HEK293 (cell line): ENCODE data around the gene RPP25L.

Experiments used
- CTCF ChIA-PET: fragments of 350-600 bp; formaldehyde crosslinking; extraction: SDS; loops from one replicate; lab custom pipeline; 2021; ENCODE audit warnings: antibody characterized with exemption; lab: Yijun Ruan, JAX
- POLR2A ChIA-PET: fragments of 300-600 bp; formaldehyde crosslinking; extraction: SDS; loops from one replicate; lab custom pipeline; 2020; ENCODE audit warnings: antibody characterized with exemption, inconsistent platforms; lab: Yijun Ruan, JAX
- H3K27ac ChIP-seq: fragments of 200-500 bp; sonication (Bioruptor generic); 2 replicates; pipeline ENCODE4 v1.5.1; 2014; ENCODE audit warnings: low read depth, low read length, control low read depth, inconsistent platforms; ENCODE audit errors: extremely low read depth
- H3K36me3 ChIP-seq, 2 experiments: fragments of 200-500 bp in 1 of 2; sonication (Bioruptor generic) in 1 of 2; 1 replicate in 1 of 2; 2 replicates in 1 of 2; pipeline ENCODE4 v1.5.1; 2014 to 2017; ENCODE audit warnings: inconsistent platforms in 2 of 2, low read length in 2 of 2; ENCODE audit not compliant: control insufficient read depth in 2 of 2, insufficient read depth in 1 of 2
- H3K4me1 ChIP-seq: fragments of 200-500 bp; sonication (Bioruptor generic); 2 replicates; pipeline ENCODE4 v1.5.1; 2014; ENCODE audit warnings: mild to moderate bottlenecking, low read length, inconsistent platforms; ENCODE audit not compliant: control insufficient read depth, insufficient read depth
- H3K4me3 ChIP-seq: 2 replicates; pipeline ENCODE4 v1.5.1; 2011; ENCODE audit warnings: low read depth, mild to moderate bottlenecking, control low read depth, low read length, moderate library complexity
- H3K9me3 ChIP-seq: fragments of 200-500 bp; sonication (Bioruptor generic); 2 replicates; pipeline ENCODE4 v1.5.1; 2014; ENCODE audit warnings: low read depth, low read length, inconsistent platforms; ENCODE audit not compliant: control insufficient read depth, insufficient read depth
- AEBP2 ChIP-seq: fragments of 450-650 bp; formaldehyde crosslinking; IDR thresholded peaks from 2 replicates; pipeline ENCODE4 v1.5.1; 2016; ENCODE audit warnings: missing biosample characterization, missing genetic modification characterization, borderline replicate concordance
- BCL6B ChIP-seq: fragments of 450-650 bp; formaldehyde crosslinking; IDR thresholded peaks from 2 replicates; pipeline ENCODE4 v1.5.1; 2017; ENCODE audit warnings: missing biosample characterization, missing genetic modification characterization
- CTCF ChIP-seq: fragments of 450-650 bp; formaldehyde crosslinking; IDR thresholded peaks from 2 replicates; pipeline ENCODE4 v1.5.1; 2016; ENCODE audit warnings: missing biosample characterization, missing genetic modification characterization
- KLF16 ChIP-seq: fragments of 450-650 bp; formaldehyde crosslinking; IDR thresholded peaks from 2 replicates; pipeline ENCODE4 v1.5.1; 2017; ENCODE audit warnings: missing biosample characterization, missing genetic modification characterization
- MEIS1 ChIP-seq: sonication (generic); formaldehyde crosslinking; IDR thresholded peaks from 2 replicates; pipeline ENCODE4 v1.8.1; 2022; ENCODE audit warnings: missing genetic modification reagents, mild to moderate bottlenecking, borderline replicate concordance
- RBAK ChIP-seq: fragments of 450-650 bp; formaldehyde crosslinking; IDR thresholded peaks from 2 replicates; pipeline ENCODE4 v1.5.1; 2016; ENCODE audit warnings: missing biosample characterization, missing genetic modification characterization
- SP2 ChIP-seq: fragments of 450-650 bp; formaldehyde crosslinking; IDR thresholded peaks from 2 replicates; pipeline ENCODE4 v1.5.1; 2016; ENCODE audit warnings: missing biosample characterization, missing genetic modification characterization
- ZFHX2 ChIP-seq: fragments of 450-650 bp; formaldehyde crosslinking; conservative IDR thresholded peaks from 2 replicates; pipeline ENCODE4 v1.5.1; 2016; ENCODE audit warnings: missing biosample characterization, missing genetic modification characterization
- ZFP37 ChIP-seq: fragments of 450-650 bp; formaldehyde crosslinking; IDR thresholded peaks from 2 replicates; pipeline ENCODE4 v1.5.1; 2016; ENCODE audit warnings: missing biosample characterization, missing genetic modification characterization
- ZNF10 ChIP-seq: fragments of 450-650 bp; formaldehyde crosslinking; IDR thresholded peaks from 2 replicates; pipeline ENCODE4 v1.5.1; 2017; ENCODE audit warnings: missing biosample characterization, missing genetic modification characterization
- ZNF121 ChIP-seq: fragments of 450-650 bp; formaldehyde crosslinking; IDR thresholded peaks from 2 replicates; pipeline ENCODE4 v1.5.1; 2016; ENCODE audit warnings: missing biosample characterization, missing genetic modification characterization
- ZNF133 ChIP-seq: fragments of 450-650 bp; formaldehyde crosslinking; IDR thresholded peaks from 2 replicates; pipeline ENCODE4 v1.5.1; 2016; ENCODE audit warnings: missing biosample characterization, missing genetic modification characterization
- ZNF184 ChIP-seq: fragments of 450-650 bp; IDR thresholded peaks from 2 replicates; pipeline ENCODE4 v1.5.1; 2018; ENCODE audit warnings: missing biosample characterization, mild to moderate bottlenecking, missing genetic modification characterization
- ZNF274 ChIP-seq, 2 experiments: fragments of 200-500 bp in 1 of 2; fragments of 450-650 bp in 1 of 2; sonication (Bioruptor generic) in 1 of 2; formaldehyde crosslinking in 1 of 2; IDR thresholded peaks; 2 replicates each; pipeline versions ENCODE4 v1.5.1 to v1.6.1; 2014 to 2016; ENCODE audit warnings: borderline replicate concordance in 1 of 2, inconsistent platforms in 1 of 2, low read length in 1 of 2, missing biosample characterization in 1 of 2, missing genetic modification characterization in 1 of 2
- ZNF362 ChIP-seq: fragments of 450-650 bp; formaldehyde crosslinking; IDR thresholded peaks from 2 replicates; pipeline ENCODE4 v1.5.1; 2016; ENCODE audit warnings: missing biosample characterization, missing genetic modification characterization
- ZNF366 ChIP-seq: fragments of 450-650 bp; formaldehyde crosslinking; conservative IDR thresholded peaks from 2 replicates; pipeline ENCODE4 v1.5.1; 2016; ENCODE audit warnings: missing biosample characterization, missing genetic modification characterization
- ZNF391 ChIP-seq: fragments of 450-650 bp; formaldehyde crosslinking; IDR thresholded peaks from 2 replicates; pipeline ENCODE4 v1.5.1; 2016; ENCODE audit warnings: low read depth, missing biosample characterization, missing genetic modification characterization, borderline replicate concordance
- ZNF416 ChIP-seq: fragments of 450-650 bp; formaldehyde crosslinking; IDR thresholded peaks from 2 replicates; pipeline ENCODE4 v1.5.1; 2016; ENCODE audit warnings: missing biosample characterization, missing genetic modification characterization
- ZNF423 ChIP-seq: fragments of 450-650 bp; formaldehyde crosslinking; IDR thresholded peaks from 2 replicates; pipeline ENCODE4 v1.5.1; 2016; ENCODE audit warnings: missing biosample characterization, missing genetic modification characterization
- ZNF510 ChIP-seq: fragments of 450-650 bp; formaldehyde crosslinking; IDR thresholded peaks from 2 replicates; pipeline ENCODE4 v1.5.1; 2018; ENCODE audit warnings: mild to moderate bottlenecking, missing genetic modification characterization, missing biosample characterization; ENCODE audit not compliant: insufficient replicate concordance
- ZNF521 ChIP-seq: fragments of 450-650 bp; formaldehyde crosslinking; IDR thresholded peaks from 2 replicates; pipeline ENCODE4 v1.5.1; 2017; ENCODE audit warnings: missing biosample characterization, mild to moderate bottlenecking, missing genetic modification characterization
- ZNF549 ChIP-seq: fragments of 450-650 bp; IDR thresholded peaks from 2 replicates; pipeline ENCODE4 v1.5.1; 2018; ENCODE audit warnings: missing biosample characterization, missing genetic modification characterization, mild to moderate bottlenecking, inconsistent platforms, moderate library complexity
- ZNF596 ChIP-seq: fragments of 450-650 bp; IDR thresholded peaks from 2 replicates; pipeline ENCODE4 v1.5.0; 2018; ENCODE audit warnings: missing biosample characterization, mild to moderate bottlenecking, missing genetic modification characterization, moderate library complexity
- ZNF664 ChIP-seq: fragments of 450-650 bp; formaldehyde crosslinking; IDR thresholded peaks from 2 replicates; pipeline ENCODE4 v1.5.1; 2016; ENCODE audit warnings: missing biosample characterization, missing genetic modification characterization
- ZNF791 ChIP-seq: fragments of 450-650 bp; formaldehyde crosslinking; IDR thresholded peaks from 2 replicates; pipeline ENCODE4 v1.5.1; 2016; ENCODE audit warnings: missing biosample characterization, missing genetic modification characterization
- ZNF830 ChIP-seq: fragments of 450-650 bp; IDR thresholded peaks from 2 replicates; pipeline ENCODE4 v1.5.0; 2018; ENCODE audit warnings: missing biosample characterization, missing genetic modification characterization, low read depth, mild to moderate bottlenecking, moderate library complexity
- TF ChIP-seq, protein P1 (sequence below): fragments of 450-650 bp; formaldehyde crosslinking; IDR thresholded peaks from 2 replicates; pipeline ENCODE4 v1.5.1; 2016; ENCODE audit warnings: missing biosample characterization, missing genetic modification characterization

RPP25L gene

DNA sequence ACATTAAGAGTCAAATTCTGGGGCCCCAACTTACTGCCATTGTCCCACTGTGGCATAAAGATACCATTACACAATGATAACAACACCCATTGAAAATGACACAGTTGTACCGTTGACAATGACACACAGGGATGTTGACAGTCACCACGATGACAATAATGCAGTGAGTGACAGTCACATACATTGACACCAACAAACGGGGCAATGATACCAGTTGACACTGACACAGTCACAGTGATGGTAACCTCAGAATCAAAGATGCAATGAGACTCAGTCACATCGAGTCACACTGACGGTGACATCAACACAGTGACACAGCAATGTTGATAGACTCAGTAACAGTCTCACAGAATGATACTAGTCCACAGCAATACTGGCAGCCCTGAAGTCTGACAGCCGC, 39.3 kb downstream of the RPP25L start:
- no peak overlapping the region for H3K4me3 ChIP-seq
- no peaks in the 10 kb centered on the region for H3K9me3 ChIP-seq
- CTCF ChIA-PET = no interaction called here
- no peak overlapping the region for H3K27ac ChIP-seq
- no peaks in the 10 kb centered on the region for H3K4me1 ChIP-seq
- H3K36me3 ChIP-seq = no peaks in the 10 kb centered on the region
- POLR2A ChIA-PET = no interaction called here
- TF ChIP-seq, protein P1, sequence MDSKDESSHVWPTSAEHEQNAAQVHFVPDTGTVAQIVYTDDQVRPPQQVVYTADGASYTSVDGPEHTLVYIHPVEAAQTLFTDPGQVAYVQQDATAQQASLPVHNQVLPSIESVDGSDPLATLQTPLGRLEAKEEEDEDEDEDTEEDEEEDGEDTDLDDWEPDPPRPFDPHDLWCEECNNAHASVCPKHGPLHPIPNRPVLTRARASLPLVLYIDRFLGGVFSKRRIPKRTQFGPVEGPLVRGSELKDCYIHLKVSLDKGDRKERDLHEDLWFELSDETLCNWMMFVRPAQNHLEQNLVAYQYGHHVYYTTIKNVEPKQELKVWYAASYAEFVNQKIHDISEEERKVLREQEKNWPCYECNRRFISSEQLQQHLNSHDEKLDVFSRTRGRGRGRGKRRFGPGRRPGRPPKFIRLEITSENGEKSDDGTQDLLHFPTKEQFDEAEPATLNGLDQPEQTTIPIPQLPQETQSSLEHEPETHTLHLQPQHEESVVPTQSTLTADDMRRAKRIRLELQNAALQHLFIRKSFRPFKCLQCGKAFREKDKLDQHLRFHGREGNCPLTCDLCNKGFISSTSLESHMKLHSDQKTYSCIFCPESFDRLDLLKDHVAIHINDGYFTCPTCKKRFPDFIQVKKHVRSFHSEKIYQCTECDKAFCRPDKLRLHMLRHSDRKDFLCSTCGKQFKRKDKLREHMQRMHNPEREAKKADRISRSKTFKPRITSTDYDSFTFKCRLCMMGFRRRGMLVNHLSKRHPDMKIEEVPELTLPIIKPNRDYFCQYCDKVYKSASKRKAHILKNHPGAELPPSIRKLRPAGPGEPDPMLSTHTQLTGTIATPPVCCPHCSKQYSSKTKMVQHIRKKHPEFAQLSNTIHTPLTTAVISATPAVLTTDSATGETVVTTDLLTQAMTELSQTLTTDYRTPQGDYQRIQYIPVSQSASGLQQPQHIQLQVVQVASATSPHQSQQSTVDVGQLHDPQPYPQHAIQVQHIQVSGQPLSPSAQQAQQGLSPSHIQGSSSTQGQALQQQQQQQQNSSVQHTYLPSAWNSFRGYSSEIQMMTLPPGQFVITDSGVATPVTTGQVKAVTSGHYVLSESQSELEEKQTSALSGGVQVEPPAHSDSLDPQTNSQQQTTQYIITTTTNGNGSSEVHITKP (tag by site-specific recombination) = no peak
- TF ChIP-seq ZNF10 (tag by site-specific recombination) (no peak), CTCF (tag by site-specific recombination) (no peak), ZNF121 (tag by site-specific recombination) (no peak), ZFHX2 (tag by site-specific recombination) (no peak), SP2 (tag by site-specific recombination) (no peak), BCL6B (no peak), ZNF830 (no peak), ZNF664 (tag by site-specific recombination) (no peak), ZNF549 (tag by site-specific recombination) (no peak), MEIS1 (CRISPR knock-in tag) (no peak), ZNF596 (no peak), KLF16 (tag by site-specific recombination) (no peak)
- TF ChIP-seq, all 188 proteins: peak for 0

- ChIA-PET POLR2A (no interaction called here), CTCF (no interaction called here)
- Histone ChIP-seq H3K36me3 (no peaks in the 10 kb centered on the region), H3K4me3 (no peak overlapping the region), H3K9me3 (no peaks in the 10 kb centered on the region), H3K27ac (no peak overlapping the region), H3K4me1 (no peaks in the 10 kb centered on the region)
- TF ChIP-seq RBAK = no peak
- TF ChIP-seq ZNF121 (tag by site-specific recombination) = no peak
- TF ChIP-seq ZNF391 = no peak
- TF ChIP-seq ZNF366 (tag by site-specific recombination) = no peak
- TF ChIP-seq ZNF423 (tag by site-specific recombination) = no peak
- TF ChIP-seq ZNF510 (tag by site-specific recombination) = no peak
- TF ChIP-seq ZNF133 = no peak
- no peak for TF ChIP-seq AEBP2 (tag by site-specific recombination)
- no peak for TF ChIP-seq ZNF184 (tag by site-specific recombination)
- no peak for TF ChIP-seq ZNF791
- no peak for TF ChIP-seq ZNF416 (tag by site-specific recombination)
- TF ChIP-seq ZNF274 (IDR thresholded peaks at IDR 0.05; ENCODE audit: low read length) = no peak
- TF ChIP-seq ZNF274 (tag by site-specific recombination; IDR thresholded peaks at IDR 0.05; ENCODE audit: borderline replicate concordance) = no peak
- TF ChIP-seq ZNF362 = no peak
- TF ChIP-seq ZNF521 (tag by site-specific recombination) = no peak
- no peak for TF ChIP-seq ZFP37 (tag by site-specific recombination)
Observed at GRCh38 chr9:34572092-34572491, 39.8 kb downstream of the RPP25L start.
